IPS DF 19.7 (cell line): ENCODE measurements around the gene LYPD6B.

Experiments used
- DNase-seq: peaks from one replicate; pipeline ENCODE4 v3.0.0-alpha.2; 2013; ENCODE audit warnings: low read depth, low spot score

The LYPD6B gene

GRCh38 chr2:149156971-149157740 is 118.7 kb downstream of the LYPD6B start:
- DNase-seq: no peak

DNA sequence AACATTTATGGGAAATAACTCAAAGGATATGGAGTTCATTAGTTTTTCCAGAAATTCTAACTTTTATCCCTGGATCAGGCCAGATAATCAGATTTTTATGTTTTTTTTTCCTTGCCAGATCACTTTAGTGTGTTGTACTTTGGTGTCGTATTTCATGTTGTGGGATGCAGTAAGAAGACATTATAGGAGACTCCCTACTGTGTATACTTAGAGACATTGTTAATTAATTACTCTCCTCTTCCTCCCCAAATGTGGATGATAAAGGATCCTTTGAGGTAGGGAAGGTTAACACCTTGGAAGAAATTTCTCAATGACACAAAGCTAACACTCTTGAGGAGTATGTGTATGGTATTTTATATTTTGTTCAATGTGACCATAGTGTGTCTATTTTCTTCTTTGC is 120.5 kb downstream of the LYPD6B start:
- DNase-seq: no peak

GRCh38 chr2:149160195-149160594 is 121.7 kb downstream of the LYPD6B start:
- DNase-seq: no peak

GRCh38 chr2:149160701-149161217 is 122.3 kb downstream of the LYPD6B start:
- DNase-seq: no peak

DNA sequence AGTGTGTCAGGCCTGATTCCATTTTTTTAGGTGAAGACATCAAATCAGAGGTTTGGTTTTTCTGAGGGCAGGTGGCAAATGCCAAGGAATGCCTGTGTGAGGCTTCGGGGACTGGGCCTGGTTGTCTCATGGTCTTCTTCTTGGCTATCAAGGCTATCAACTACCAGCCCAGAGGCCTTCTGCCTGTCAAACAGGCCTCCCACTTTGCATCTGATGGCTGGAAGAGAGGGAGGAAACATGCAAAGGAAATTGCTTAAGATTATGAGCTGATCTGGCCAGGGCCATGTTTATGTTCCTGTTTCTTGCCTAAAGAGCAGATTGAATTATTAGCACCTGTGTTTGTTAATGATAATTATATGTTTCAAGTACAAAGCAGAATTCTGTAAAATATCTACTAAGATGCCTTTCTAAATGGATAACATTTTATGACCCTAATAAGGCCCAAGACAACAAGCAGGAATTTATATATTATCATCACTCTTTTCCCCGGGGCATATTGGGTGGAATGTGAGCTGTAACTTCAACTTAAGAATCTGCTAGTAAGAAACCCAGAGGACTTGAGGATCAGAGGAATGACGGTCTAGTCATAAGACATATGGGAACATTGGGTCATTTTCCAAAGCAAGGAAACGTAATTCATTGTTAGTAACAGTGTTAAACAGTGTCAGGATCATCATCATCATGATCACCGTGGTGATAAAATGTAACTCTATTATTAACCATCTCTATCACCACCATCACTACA is 123.2 kb downstream of the LYPD6B start:
- no peak for DNase-seq

GRCh38 chr2:149164296-149164695 is 125.8 kb downstream of the LYPD6B start:
- DNase-seq: no peak

DNA sequence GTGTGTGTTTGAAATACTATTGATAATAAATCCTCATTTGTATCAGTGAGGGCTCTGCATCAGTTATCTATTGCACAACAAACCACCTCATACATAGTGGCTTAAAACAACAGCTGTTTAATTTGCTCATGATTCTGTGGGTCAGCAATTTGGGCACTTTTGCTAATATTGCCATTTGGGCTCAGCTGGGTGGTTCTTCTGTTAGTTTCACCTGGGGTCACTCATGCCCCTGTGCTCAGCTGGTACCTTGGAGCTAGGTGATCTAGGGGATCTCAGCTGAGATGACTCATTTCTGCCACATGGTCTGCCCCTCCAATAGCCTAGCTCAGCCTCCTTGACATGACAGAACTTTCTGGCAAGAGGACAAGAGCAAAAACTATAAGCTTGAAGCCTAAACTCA is 126.3 kb downstream of the LYPD6B start:
- no peak for DNase-seq

DNA sequence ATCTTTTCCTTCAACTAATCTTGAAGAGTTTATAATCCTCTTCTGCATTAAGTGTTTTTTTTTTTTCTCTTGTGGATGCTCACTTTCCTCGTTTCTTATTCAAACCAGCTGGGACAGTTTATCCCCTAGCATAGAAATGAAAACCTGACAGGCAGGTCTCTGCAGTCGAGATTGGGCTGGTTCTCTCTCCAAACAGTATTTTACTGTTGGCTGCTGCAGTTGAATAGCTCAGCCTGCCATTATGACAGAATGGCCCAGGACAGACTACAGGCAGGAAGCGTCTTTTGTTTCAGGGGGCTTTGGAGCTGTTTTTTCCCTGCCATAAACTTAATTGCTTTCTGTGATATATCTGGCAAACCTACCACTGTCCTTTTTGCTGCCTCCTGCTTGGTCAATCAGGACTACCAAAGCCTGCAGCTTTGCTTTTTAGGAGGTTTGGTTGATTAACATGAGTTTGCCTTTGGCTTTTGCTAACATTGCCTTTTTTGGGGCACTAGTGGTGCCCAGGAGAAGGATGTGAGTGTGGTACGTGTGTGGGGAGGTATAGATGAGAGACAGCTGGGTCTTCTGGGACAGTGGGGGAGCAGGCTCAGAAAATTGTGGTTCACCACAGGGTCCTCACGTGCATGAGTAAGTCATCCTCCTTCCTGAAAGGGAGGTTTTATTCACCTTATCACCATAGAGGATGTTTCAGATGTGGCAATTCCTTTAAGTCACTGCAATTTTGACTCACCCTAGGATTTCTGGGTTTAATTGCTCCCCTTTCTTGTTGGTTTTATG is 128.7 kb downstream of the LYPD6B start:
- no peak for DNase-seq

DNA sequence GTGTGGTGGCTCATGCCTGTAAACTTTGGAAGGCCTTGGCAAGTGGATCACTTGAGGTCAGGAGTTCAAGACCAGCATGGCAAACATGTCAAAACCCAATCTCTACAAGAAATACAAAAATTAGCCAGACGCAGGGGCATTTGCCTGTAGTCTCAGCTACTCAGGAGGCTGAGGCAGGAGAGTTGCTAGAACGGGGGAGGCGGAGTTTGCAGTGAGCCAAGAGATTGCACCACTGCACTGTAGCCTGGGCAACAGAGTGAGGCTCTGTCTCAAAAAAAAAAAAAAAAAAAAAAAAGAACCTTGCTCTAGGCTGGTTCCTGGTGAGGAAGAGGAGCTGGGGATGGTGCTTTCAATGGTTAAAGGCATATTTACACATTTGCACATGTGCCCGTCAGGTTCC is 129.4 kb downstream of the LYPD6B start:
- DNase-seq: no peak

- DNase-seq: no peak
Observed at GRCh38 chr2:149169656-149170055, 131.2 kb downstream of the LYPD6B start.

GRCh38 chr2:149170156-149170555 is 131.7 kb downstream of the LYPD6B start:
- no peak for DNase-seq

DNA sequence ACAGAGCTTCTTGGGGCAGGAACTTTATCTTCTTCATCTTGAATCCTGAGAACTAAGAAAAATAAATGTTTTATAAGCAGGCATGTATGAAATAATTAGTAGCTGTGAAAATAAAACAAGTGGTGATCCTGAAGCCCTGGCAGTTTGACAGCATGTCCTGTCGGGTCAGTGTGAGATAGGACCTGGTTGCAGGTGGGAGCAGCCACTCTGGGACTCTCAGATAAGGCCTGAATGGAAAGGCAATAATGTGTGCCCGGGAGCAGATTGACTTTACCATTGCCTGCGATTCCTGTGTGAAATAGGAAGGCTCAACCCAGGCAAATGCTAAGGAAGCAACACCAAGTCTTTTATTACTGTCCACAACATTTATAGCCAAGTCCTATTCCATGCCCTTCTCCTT is 132.4 kb downstream of the LYPD6B start:
- DNase-seq: no peak

DNA sequence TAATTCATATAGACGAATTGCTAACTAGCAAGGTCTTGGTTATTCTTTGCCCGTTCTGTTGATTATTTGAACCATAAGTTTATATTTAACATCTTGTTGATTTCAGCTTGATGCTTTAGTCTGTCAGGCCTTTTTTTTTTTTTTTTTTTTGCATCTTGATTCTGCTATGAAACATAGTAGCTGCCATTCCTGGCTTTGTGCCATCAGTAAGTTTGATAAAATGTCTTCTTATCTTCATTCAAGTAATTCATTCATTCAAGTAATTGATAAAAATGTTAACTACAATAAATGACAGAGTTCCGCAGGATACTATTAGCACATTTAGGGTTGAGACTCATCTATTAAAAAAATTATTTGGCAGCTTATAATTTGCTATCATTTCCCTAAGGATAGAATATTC is 134.7 kb downstream of the LYPD6B start:
- no peak for DNase-seq

DNA sequence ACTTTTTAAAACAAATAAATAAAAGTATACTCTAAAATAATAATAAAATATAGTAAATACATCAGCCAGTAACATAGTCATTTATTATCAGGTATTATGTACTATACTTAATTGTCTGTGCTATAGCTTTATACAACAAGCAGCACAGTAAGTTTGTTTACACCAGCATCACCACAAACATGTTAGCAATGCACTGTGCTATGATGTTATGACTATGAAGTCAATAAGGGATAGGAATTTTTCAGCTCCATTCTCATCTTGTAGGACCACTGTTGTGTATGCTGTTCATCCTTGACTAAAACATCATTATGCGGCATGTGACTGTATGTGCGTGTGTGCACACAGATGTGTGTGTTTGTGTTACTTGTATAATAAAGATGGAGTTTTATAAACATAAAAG is 137.5 kb downstream of the LYPD6B start:
- DNase-seq: no peak

DNA sequence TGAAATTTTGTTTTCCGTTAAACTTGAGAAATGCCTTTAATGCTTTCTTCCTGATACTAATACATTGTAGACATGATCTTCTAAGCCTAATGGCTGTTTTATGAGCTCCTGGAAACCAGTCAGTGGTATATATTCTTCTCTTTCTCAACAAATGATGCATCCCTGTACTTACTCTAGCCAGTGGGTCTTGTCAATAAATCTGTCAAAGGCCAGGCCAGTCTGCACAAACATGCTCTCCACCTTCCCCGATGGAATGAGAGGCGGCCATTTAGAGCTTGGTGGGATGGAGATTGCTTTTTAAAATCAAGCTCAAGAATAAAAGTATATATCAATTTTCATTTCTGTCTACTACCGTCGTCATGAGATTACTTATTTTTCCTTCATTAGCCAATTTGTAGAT is 140.1 kb downstream of the LYPD6B start:
- no peak for DNase-seq

DNA sequence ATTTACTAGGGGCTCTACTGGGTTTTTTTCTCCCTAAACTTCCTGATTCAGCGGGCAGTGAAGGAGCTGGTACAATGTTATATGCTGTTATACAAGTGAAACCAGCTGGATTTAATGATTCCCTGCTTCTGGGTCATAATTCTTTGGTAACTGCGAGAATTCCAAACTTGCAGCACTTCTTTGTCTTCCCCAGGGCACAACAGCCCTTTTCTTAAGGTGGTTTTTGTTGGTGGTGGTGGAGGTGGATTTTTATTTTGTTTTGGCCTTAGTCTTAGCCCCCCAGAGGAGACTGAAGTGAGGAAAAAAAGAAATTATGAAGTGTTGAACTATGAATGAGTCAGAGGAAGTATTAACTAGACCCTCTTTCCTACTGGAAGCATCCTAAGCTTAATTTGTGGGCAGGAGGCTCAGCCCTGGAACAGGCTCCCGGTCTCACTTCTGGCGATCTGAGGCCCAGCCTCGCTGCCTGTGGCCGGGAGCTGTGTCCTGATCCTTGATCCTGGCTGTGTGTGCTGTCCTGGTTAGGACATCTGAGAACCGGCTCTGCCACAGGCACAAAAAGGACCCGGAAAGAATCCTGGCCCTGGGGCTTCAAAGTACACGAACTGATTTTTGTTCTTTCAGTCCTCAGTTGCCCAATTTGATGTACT is 141.9 kb downstream of the LYPD6B start:
- no peak for DNase-seq

GRCh38 chr2:149183187-149183586 is 144.7 kb downstream of the LYPD6B start:
- DNase-seq: no peak

DNA sequence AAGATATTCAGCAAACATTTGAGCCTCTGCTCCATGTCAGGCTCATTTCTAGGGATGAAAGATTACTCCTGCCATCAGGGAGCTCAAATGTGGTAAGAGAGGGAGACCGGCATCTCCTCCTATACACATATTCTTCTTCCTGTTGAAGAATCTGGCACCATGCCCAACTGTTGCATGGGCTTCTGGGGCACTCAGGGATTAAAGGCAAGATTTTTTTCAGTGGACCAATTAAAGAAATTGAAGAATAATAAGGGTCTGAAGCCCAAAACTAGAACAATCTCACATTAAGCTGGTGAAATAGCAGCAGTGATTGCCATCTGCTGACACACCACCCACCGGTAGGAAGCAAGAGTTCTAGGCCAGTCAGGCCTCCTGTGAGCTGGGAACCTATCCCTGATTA is 146.5 kb downstream of the LYPD6B start:
- no peak for DNase-seq

- DNase-seq: no peak
Observed at GRCh38 chr2:149185942-149186490, 147.5 kb downstream of the LYPD6B start.

DNA sequence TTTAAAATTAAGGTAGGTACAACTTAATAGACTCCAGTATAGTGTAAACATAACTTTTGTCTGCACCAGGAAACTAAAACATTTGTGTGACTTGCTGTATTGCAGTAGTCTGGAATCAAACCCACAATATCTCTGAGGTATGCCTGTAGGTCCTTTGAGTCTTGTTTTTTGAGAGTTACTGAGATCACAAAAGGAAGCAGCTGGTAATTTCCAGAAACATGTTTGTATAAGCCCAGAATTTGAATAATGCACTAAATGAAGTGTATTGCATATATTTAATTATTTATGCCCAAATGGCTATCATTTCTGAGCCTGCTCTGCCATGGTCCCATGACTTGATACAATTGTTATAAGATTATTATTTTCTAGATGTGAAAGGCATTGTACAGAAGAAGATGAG is 148.6 kb downstream of the LYPD6B start:
- DNase-seq: no peak

GRCh38 chr2:149188291-149188690 is 149.8 kb downstream of the LYPD6B start:
- no peak for DNase-seq
